ENCODE measurements around the gene MBOAT2. TPM values are rescaled to one million over a fixed set of nuclear protein-coding genes. Genes with fewer than 3 reads are reported as not detected.

Gene MBOAT2
- total and polyA plus RNA-seq, 2 experiments from 2014 or later, result 87.4 to 103 TPM

GRCh38 chr2:9030190-9030589, 26.7 kb upstream of the MBOAT2 start:
- in situ Hi-C loops (cut with MboI), result no loop called here
- Histone ChIP-seq H3K9me3 (ENCODE audit: low read depth) (no peaks in the 10 kb centered on the region), H3F3A (ENCODE audit: insufficient read depth) (peaks cover 7% of the 10 kb centered on the region; the same call in 1 of the 2 replicates), H3K4me2 (ENCODE audit: unreplicated experiment) (no peak overlapping the region), H3K9ac (no peak overlapping the region), H3K4me3 (no peak overlapping the region), H3K27ac (no peak overlapping the region), H4K20me1 (ENCODE audit: insufficient read depth) (no peaks in the 10 kb centered on the region), H2AFZ (no peak overlapping the region), H3K4me1 (ENCODE audit: insufficient read depth) (peaks cover 11% of the 10 kb centered on the region), H3K9me2 (ENCODE audit: insufficient read depth) (no peaks in the 10 kb centered on the region), H3K36me3 (ENCODE audit: low read depth) (no peaks in the 10 kb centered on the region), H3K79me2 (ENCODE audit: insufficient read depth) (no peaks in the 10 kb centered on the region), H3K27me3 (replicated peaks; ENCODE audit: insufficient read depth) (no peaks in the 10 kb centered on the region)
- DNase-seq, result no peak
- 91 to 95% methylated on average over 6 of the region's 6 CpGs for WGBS, 2 experiments (ENCODE audit: low coverage in 1 of 2, low lambda C conversion rate in 2 of 2, missing lambda C conversion rate in 2 of 2)
- TF ChIP-seq EZH2 (IDR thresholded peaks at IDR 0.05; ENCODE audit: insufficient read depth, poor library complexity, severe bottlenecking) (no peak), EZH2phosphoT487 (IDR thresholded peaks at IDR 0.05; ENCODE audit: insufficient read depth, low read depth) (no peak)

GRCh38 chr2:9029721-9030120, 26.2 kb upstream of the MBOAT2 start:
- no peak overlapping the region for H3K9ac ChIP-seq
- no peak overlapping the region for H2AFZ ChIP-seq
- no peaks in the 10 kb centered on the region for H3K9me2 ChIP-seq (ENCODE audit: insufficient read depth)
- H3K4me2 ChIP-seq (ENCODE audit: unreplicated experiment), result no peak overlapping the region
- 84 to 86% methylated on average over 4 of the region's 4 CpGs for WGBS, 2 experiments (ENCODE audit: low coverage in 1 of 2, low lambda C conversion rate in 2 of 2, missing lambda C conversion rate in 2 of 2)
- H3K4me1 ChIP-seq (ENCODE audit: insufficient read depth), result peaks cover 11% of the 10 kb centered on the region
- no peaks in the 10 kb centered on the region for H3K27me3 ChIP-seq (replicated peaks; ENCODE audit: insufficient read depth)
- H3K4me3 ChIP-seq, result no peak overlapping the region
- no peaks in the 10 kb centered on the region for H3K36me3 ChIP-seq (ENCODE audit: low read depth)
- H3K79me2 ChIP-seq (ENCODE audit: insufficient read depth), result no peaks in the 10 kb centered on the region
- no peaks in the 10 kb centered on the region for H4K20me1 ChIP-seq (ENCODE audit: insufficient read depth)
- TF ChIP-seq EZH2phosphoT487 (IDR thresholded peaks at IDR 0.05; ENCODE audit: insufficient read depth, low read depth) (no peak), EZH2 (IDR thresholded peaks at IDR 0.05; ENCODE audit: insufficient read depth, poor library complexity, severe bottlenecking) (no peak)
- H3K27ac ChIP-seq, result no peak overlapping the region
- no peaks in the 10 kb centered on the region for H3K9me3 ChIP-seq (ENCODE audit: low read depth)
- no peak for DNase-seq
- in situ Hi-C loops (cut with MboI), result no loop called here
- H3F3A ChIP-seq (ENCODE audit: insufficient read depth), result peaks cover 7% of the 10 kb centered on the region; the same call in 1 of the 2 replicates

GRCh38 chr2:9027884-9028283, 24.4 kb upstream of the MBOAT2 start:
- no peaks in the 10 kb centered on the region for H4K20me1 ChIP-seq (ENCODE audit: insufficient read depth)
- no peak overlapping the region for H3K4me3 ChIP-seq
- H3K9me2 ChIP-seq (ENCODE audit: insufficient read depth), result no peaks in the 10 kb centered on the region
- H3K36me3 ChIP-seq (ENCODE audit: low read depth), result no peaks in the 10 kb centered on the region
- peaks cover 11% of the 10 kb centered on the region for H3K4me1 ChIP-seq (ENCODE audit: insufficient read depth)
- no peak overlapping the region for H3K4me2 ChIP-seq (ENCODE audit: unreplicated experiment)
- H3K9ac ChIP-seq, result no peak overlapping the region
- H3K27me3 ChIP-seq (replicated peaks; ENCODE audit: insufficient read depth), result no peaks in the 10 kb centered on the region
- WGBS, 2 experiments (ENCODE audit: low coverage in 1 of 2, low lambda C conversion rate in 2 of 2, missing lambda C conversion rate in 2 of 2), result 87 to 90% methylated on average over 4 of the region's 4 CpGs
- no peak for DNase-seq
- no peak for TF ChIP-seq EZH2 (IDR thresholded peaks at IDR 0.05; ENCODE audit: insufficient read depth, poor library complexity, severe bottlenecking)
- no peak for TF ChIP-seq EZH2phosphoT487 (IDR thresholded peaks at IDR 0.05; ENCODE audit: insufficient read depth, low read depth)
- peaks cover 7% of the 10 kb centered on the region; the same call in 1 of the 2 replicates for H3F3A ChIP-seq (ENCODE audit: insufficient read depth)
- no peak overlapping the region for H3K27ac ChIP-seq
- H3K9me3 ChIP-seq (ENCODE audit: low read depth), result no peaks in the 10 kb centered on the region
- H2AFZ ChIP-seq, result no peak overlapping the region
- no peaks in the 10 kb centered on the region for H3K79me2 ChIP-seq (ENCODE audit: insufficient read depth)
- in situ Hi-C loops (cut with MboI), result no loop called here

- Histone ChIP-seq H3K79me2 (ENCODE audit: insufficient read depth) (no peaks in the 10 kb centered on the region), H3K27ac (no peak overlapping the region), H2AFZ (no peak overlapping the region), H3K9me3 (ENCODE audit: low read depth) (no peaks in the 10 kb centered on the region), H3K36me3 (ENCODE audit: low read depth) (no peaks in the 10 kb centered on the region), H3K27me3 (replicated peaks; ENCODE audit: insufficient read depth) (no peaks in the 10 kb centered on the region), H3F3A (ENCODE audit: insufficient read depth) (peaks cover under 1% of the 10 kb centered on the region; the same call in 1 of the 2 replicates), H3K4me2 (ENCODE audit: unreplicated experiment) (no peak overlapping the region), H3K4me1 (ENCODE audit: insufficient read depth) (no peaks in the 10 kb centered on the region; the same call in 1 of the 2 replicates), H3K9ac (no peak overlapping the region), H3K9me2 (ENCODE audit: insufficient read depth) (no peaks in the 10 kb centered on the region), H4K20me1 (ENCODE audit: insufficient read depth) (no peaks in the 10 kb centered on the region), H3K4me3 (no peak overlapping the region)
- TF ChIP-seq EZH2 (IDR thresholded peaks at IDR 0.05; ENCODE audit: insufficient read depth, poor library complexity, severe bottlenecking), result no peak
- TF ChIP-seq EZH2phosphoT487 (IDR thresholded peaks at IDR 0.05; ENCODE audit: insufficient read depth, low read depth), result no peak
- 74 to 81% methylated on average over 4 of the region's 4 CpGs for WGBS, 2 experiments (ENCODE audit: low coverage in 1 of 2, low lambda C conversion rate in 2 of 2, missing lambda C conversion rate in 2 of 2)
- in situ Hi-C loops (cut with MboI), result no loop called here
- no peak for DNase-seq
Measured at GRCh38 chr2:9025746-9026145, 22.3 kb upstream of the MBOAT2 start.

GRCh38 chr2:9024575-9024974, 21.1 kb upstream of the MBOAT2 start:
- no peaks in the 10 kb centered on the region for H3F3A ChIP-seq (ENCODE audit: insufficient read depth)
- H3K4me1 ChIP-seq (ENCODE audit: insufficient read depth), result no peaks in the 10 kb centered on the region
- H3K9ac ChIP-seq, result no peak overlapping the region
- H3K79me2 ChIP-seq (ENCODE audit: insufficient read depth), result no peaks in the 10 kb centered on the region
- H3K9me2 ChIP-seq (ENCODE audit: insufficient read depth), result no peaks in the 10 kb centered on the region
- H4K20me1 ChIP-seq (ENCODE audit: insufficient read depth), result no peaks in the 10 kb centered on the region
- in situ Hi-C loops (cut with MboI), result no loop called here
- no peak for TF ChIP-seq EZH2 (IDR thresholded peaks at IDR 0.05; ENCODE audit: insufficient read depth, poor library complexity, severe bottlenecking)
- TF ChIP-seq EZH2phosphoT487 (IDR thresholded peaks at IDR 0.05; ENCODE audit: insufficient read depth, low read depth), result no peak
- H3K27ac ChIP-seq, result no peak overlapping the region
- no peak for DNase-seq
- H3K27me3 ChIP-seq (replicated peaks; ENCODE audit: insufficient read depth), result no peaks in the 10 kb centered on the region
- H3K4me2 ChIP-seq (ENCODE audit: unreplicated experiment), result no peak overlapping the region
- no peak overlapping the region for H3K4me3 ChIP-seq
- no peaks in the 10 kb centered on the region for H3K9me3 ChIP-seq (ENCODE audit: low read depth)
- no peaks in the 10 kb centered on the region for H3K36me3 ChIP-seq (ENCODE audit: low read depth)
- H2AFZ ChIP-seq, result no peak overlapping the region
